ENCODE data around the gene DENND2C. TPM values are rescaled to one million over a fixed set of nuclear protein-coding genes. Genes with fewer than 3 reads are reported as not detected.

Gene DENND2C
- total RNA-seq, 2 donors from 2014 or later: 25.6 to 40.3 TPM

DNA sequence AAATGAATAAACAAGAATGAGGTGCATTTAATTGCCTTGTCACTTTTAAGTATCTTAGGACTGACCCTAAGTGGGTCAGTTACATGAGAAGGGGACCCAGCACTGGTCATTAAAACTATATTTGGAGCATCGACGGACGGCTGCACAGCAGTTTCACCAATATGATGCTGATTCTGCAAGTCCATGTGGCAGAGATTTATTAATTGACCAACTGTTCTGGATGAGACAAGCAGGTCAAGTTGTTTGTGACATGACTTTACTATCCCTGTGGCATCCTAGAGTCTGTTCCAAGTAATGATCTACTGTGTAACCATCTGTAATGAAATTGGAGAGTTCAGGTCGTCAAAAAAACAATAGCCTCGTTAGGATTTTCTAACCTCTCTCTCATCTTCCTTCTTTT, 16.0 kb upstream of the DENND2C start:
- WGBS, 2 experiments (ENCODE audit: insufficient coverage in 1 of 2, insufficient read length in 1 of 2): 90 to 91% methylated on average over 5 of the region's 5 CpGs
- TF ChIP-seq, protein P1, sequence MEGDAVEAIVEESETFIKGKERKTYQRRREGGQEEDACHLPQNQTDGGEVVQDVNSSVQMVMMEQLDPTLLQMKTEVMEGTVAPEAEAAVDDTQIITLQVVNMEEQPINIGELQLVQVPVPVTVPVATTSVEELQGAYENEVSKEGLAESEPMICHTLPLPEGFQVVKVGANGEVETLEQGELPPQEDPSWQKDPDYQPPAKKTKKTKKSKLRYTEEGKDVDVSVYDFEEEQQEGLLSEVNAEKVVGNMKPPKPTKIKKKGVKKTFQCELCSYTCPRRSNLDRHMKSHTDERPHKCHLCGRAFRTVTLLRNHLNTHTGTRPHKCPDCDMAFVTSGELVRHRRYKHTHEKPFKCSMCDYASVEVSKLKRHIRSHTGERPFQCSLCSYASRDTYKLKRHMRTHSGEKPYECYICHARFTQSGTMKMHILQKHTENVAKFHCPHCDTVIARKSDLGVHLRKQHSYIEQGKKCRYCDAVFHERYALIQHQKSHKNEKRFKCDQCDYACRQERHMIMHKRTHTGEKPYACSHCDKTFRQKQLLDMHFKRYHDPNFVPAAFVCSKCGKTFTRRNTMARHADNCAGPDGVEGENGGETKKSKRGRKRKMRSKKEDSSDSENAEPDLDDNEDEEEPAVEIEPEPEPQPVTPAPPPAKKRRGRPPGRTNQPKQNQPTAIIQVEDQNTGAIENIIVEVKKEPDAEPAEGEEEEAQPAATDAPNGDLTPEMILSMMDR (conservative IDR thresholded peaks at IDR 0.05): no peak
- no peak overlapping the region for H3K27ac Mint-ChIP-seq
- Histone ChIP-seq H3K9ac (ENCODE audit: extremely low read depth, low read length, poor library complexity, severe bottlenecking) (no peak overlapping the region), H3K36me3 (ENCODE audit: control insufficient read depth, insufficient read depth, low read length) (no peaks in the 10 kb centered on the region), H3K27ac (ENCODE audit: low read depth, low read length) (no peak overlapping the region), H3K4me3 (ENCODE audit: low read length) (no peak overlapping the region), H3K27me3 (ENCODE audit: control insufficient read depth, insufficient read depth, low read length, poor library complexity, severe bottlenecking) (peaks cover 32% of the 10 kb centered on the region), H3K4me1 (ENCODE audit: control insufficient read depth, insufficient read depth, low read length) (no peaks in the 10 kb centered on the region), H3K9me3 (ENCODE audit: control insufficient read depth, low read length) (no peaks in the 10 kb centered on the region)
- no peak for DNase-seq
- no peaks in the 10 kb centered on the region for H3K9me3 Mint-ChIP-seq
- no peaks in the 10 kb centered on the region for H3K36me3 Mint-ChIP-seq (ENCODE audit: low read depth)
- H3K4me3 Mint-ChIP-seq: no peak overlapping the region
- H3K4me1 Mint-ChIP-seq: peaks cover 5% of the 10 kb centered on the region
- peaks cover 46% of the 10 kb centered on the region for H3K27me3 Mint-ChIP-seq (ENCODE audit: insufficient read depth)

DNA sequence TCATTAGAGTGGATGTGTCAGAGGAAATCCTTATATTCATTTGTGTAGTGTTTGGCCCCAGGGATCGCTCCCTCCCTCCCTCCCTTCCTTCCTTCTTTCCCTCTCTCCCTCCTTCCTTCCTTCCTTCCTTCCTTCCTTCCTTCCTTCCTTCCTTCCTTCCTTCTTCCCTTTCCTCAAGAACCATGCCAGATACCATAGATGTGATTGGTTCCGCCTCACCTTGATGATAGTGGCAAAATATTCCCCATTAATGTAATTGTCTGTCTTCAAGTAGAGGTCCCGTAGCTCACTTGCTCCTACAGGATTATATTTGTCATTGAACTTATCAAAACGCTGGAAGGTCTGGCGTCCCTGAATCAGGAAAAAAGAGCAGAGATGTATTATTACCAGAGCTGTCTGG, 7.8 kb upstream of the DENND2C start:
- no peak for DNase-seq
- Mint-ChIP-seq H3K9me3 (no peaks in the 10 kb centered on the region), H3K36me3 (ENCODE audit: low read depth) (no peaks in the 10 kb centered on the region), H3K4me3 (no peak overlapping the region), H3K27me3 (ENCODE audit: insufficient read depth) (peaks cover 47% of the 10 kb centered on the region), H3K4me1 (peaks cover 2% of the 10 kb centered on the region), H3K27ac (no peak overlapping the region)
- H3K27me3 ChIP-seq (ENCODE audit: control insufficient read depth, insufficient read depth, low read length, poor library complexity, severe bottlenecking): peaks cover 63% of the 10 kb centered on the region
- H3K4me1 ChIP-seq (ENCODE audit: control insufficient read depth, insufficient read depth, low read length): no peaks in the 10 kb centered on the region
- H3K4me3 ChIP-seq (ENCODE audit: low read length): no peak overlapping the region
- 81 to 96% methylated on average over 4 to 5 of the region's 5 CpGs for WGBS, 2 experiments (ENCODE audit: insufficient coverage in 1 of 2, insufficient read length in 1 of 2)
- TF ChIP-seq, protein P1 (conservative IDR thresholded peaks at IDR 0.05): no peak
- no peak overlapping the region for H3K9ac ChIP-seq (ENCODE audit: extremely low read depth, low read length, poor library complexity, severe bottlenecking)
- no peaks in the 10 kb centered on the region for H3K9me3 ChIP-seq (ENCODE audit: control insufficient read depth, low read length)
- no peak overlapping the region for H3K27ac ChIP-seq (ENCODE audit: low read depth, low read length)
- H3K36me3 ChIP-seq (ENCODE audit: control insufficient read depth, insufficient read depth, low read length): no peaks in the 10 kb centered on the region

DNA sequence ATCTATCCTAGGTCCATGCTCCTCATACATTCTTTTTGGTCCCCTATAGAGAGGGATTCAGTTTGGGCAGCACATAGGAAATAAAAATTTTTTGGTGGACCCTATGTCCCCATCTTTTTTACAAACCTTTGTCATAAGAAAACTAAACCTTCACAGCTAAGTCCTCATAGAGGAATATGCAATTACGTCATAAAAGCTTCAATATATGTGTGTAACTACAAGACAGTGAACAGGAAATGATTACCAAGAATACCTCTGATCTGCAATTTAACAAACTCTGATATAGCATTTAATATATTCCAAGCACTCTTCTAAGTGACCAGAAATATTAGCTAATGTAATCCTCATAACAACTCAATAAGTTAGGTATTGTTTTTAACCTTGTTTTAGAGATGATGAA, 6.3 kb upstream of the DENND2C start:
- Histone ChIP-seq H3K27ac (ENCODE audit: low read depth, low read length) (no peak overlapping the region), H3K4me3 (ENCODE audit: low read length) (no peak overlapping the region), H3K9ac (ENCODE audit: extremely low read depth, low read length, poor library complexity, severe bottlenecking) (no peak overlapping the region), H3K9me3 (ENCODE audit: control insufficient read depth, low read length) (no peaks in the 10 kb centered on the region), H3K4me1 (ENCODE audit: control insufficient read depth, insufficient read depth, low read length) (no peaks in the 10 kb centered on the region), H3K36me3 (ENCODE audit: control insufficient read depth, insufficient read depth, low read length) (no peaks in the 10 kb centered on the region), H3K27me3 (ENCODE audit: control insufficient read depth, insufficient read depth, low read length, poor library complexity, severe bottlenecking) (peaks cover 75% of the 10 kb centered on the region)
- no peak overlapping the region for H3K4me3 Mint-ChIP-seq
- H3K9me3 Mint-ChIP-seq: no peaks in the 10 kb centered on the region
- H3K27ac Mint-ChIP-seq: no peak overlapping the region
- whole genome bisulfite sequencing, 2 experiments (ENCODE audit: insufficient coverage in 1 of 2, insufficient read length in 1 of 2): 100% methylated on average over 1 of the region's 1 CpG; no CpG with 5 or more reads in 1 of the 2 experiments
- peaks cover 56% of the 10 kb centered on the region for H3K27me3 Mint-ChIP-seq (ENCODE audit: insufficient read depth)
- no peak for DNase-seq
- no peaks in the 10 kb centered on the region for H3K36me3 Mint-ChIP-seq (ENCODE audit: low read depth)
- H3K4me1 Mint-ChIP-seq: peaks cover 2% of the 10 kb centered on the region
- TF ChIP-seq, protein P1 (conservative IDR thresholded peaks at IDR 0.05): no peak

Data from endodermal cell (in vitro differentiated cells).